ENCODE data around the gene DNAH14.
"Not testable (repeated sequence)": the region's sequence is repeated elsewhere in the genome, so short reads cannot be mapped to it uniquely, and the experiment has no call there.

DNAH14 gene

DNA sequence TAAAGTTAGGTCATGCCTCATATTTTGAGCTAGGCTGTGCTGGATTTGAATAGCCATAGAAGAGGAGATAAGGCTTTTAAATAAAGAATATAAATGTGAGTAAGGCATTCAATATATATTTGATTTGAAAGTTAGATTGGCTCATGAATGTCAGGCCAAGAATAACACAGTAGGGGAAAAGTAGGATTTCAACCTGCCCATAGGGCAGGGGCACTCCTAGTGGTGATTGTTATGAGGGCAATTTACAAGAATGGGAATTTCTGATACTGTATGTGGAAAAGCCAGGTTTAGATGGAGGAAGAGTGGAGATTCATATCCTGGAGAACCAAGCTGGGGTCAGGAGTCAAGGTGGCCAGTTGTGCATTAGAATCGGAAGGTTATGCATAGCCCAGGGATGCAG lies 74.9 kb downstream of the DNAH14 start:
- no peak for DNase-seq

DNA sequence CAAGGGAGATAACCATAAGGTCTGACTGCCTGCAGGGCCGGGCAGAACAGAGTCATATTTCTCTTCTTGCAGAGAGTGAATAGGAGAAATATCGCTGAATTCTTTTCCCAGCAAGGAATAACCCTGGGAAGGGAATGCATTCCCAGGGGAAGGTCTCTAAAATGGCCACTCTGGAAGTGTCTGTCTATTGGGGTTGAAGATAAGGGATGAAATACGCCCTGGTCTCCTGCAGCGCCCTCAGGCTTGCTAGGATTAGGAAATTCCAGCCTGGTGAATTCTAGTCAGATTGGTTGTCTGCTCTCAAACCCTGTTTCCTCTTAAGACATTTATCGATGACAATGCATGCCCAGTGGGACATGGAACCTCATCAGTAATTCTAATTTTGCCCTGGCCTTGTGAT lies 76.9 kb downstream of the DNAH14 start:
- DNase-seq, result not testable (repeated sequence)

DNA sequence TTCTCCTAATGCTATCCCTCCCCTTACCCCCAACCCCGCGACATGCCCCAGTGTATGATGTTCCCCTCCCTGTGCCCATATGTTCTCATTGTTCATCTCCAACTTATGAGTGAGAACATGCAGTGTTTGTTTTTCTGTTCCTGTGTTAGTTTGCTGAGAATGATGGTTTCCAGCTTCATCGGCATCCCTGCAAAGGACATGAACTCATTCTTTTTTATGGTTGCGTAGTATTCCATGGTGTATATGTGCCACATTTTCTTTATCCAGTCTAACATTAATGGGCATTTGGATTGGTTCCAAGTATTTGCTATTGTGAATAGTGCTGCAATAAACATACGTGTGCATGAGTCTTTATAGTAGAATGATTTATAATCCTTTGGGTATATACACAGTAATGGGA lies 78.6 kb downstream of the DNAH14 start:
- not testable (repeated sequence) for DNase-seq

- DNase-seq, result no peak
Observed at GRCh38 chr1:225021037-225021436, 91.6 kb downstream of the DNAH14 start.

DNA sequence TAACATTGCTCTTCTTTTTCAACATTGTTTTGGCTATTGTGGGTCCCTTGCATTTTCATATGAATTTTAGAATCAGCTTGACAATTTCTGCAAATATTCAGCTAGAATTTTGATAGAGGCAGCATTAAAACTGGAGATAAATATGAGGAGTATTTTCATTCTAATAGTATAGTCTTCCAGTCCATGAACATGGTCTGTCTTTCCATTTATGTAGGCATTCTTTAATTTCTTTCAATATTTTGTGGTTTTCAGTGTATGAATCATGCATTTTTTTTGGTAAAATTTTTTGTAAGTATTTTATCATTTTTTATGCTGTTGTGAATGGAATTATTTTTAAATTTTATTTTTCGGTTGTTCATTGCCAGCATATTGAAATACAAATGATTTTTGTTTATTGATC lies 97.2 kb downstream of the DNAH14 start:
- no peak for DNase-seq

- not testable (repeated sequence) for DNase-seq
Observed at GRCh38 chr1:225036441-225036840, 107.0 kb downstream of the DNAH14 start.

DNA sequence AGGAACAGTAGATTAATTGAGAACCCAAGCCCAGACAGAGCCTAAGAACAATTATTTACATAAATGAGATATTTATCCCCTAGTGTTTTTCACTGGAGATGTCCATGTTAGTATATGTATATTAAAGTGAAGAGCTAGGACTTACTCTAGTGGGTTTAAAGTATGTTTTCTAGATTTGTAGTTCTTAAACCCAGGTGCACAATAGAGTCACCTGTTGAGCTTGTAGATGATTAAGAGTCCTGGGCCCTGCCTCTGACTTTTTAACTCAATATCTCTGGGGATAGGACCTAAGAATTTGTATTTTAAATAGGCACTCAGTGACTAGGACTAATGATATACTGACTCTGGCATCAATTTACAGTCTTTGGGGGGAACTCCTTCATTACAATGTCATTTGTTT lies 112.8 kb downstream of the DNAH14 start:
- no peak for DNase-seq

DNA sequence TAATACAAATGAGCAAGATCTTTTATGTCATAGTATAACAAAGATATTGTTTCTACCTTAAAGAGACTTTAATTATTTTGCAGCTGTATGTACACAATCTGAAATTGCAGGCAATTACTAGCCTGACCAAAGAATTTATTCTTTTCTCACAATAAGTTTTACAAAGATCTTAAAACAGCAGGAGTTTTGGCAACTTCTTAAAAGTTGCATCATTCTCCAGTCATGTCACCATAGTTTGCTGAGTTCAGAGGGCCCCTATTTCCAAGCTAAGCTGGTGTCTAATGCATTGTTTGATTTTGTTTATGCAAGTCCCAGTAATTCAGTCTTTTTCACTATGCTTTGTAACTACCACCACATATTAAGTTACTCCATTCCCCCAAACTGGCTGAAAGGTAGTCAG lies 114.8 kb downstream of the DNAH14 start:
- DNase-seq, result no peak

DNA sequence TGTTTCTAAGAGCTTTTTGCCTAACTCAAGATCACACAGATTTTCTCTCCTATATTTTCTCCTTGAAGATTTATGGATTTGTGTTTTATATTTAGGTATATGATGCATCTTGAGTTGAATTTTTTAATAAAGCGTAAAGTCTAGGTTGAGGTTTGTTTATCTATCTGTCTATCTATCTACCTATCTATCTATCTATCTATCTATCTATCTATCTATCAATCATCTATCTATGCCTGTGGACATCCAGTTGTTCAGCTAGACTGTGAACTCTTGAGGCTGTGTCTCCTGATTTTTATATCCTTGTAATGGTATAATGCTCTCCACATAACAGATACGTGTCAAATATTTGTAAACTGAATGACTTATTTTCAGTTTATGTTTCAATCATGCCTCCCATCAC lies 120.1 kb downstream of the DNAH14 start:
- no peak for DNase-seq

DNA sequence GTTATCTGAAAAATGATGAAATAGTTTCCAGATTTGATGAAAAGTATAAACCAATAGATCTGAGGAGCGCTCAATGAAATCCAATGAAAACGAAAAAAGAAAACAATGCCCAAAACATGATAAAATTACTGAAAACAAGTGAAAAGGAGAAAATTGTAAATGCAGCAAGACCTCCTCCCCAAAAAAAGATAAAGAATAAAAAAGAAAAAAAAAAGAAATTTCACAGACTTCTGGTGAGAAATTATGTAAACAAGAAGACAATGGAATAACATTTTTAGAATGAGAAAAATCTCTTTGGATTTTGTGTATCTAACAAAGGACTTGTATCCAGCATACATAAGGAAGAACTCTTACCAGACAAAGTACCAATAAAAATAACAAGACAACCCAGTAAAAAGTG lies 134.2 kb downstream of the DNAH14 start:
- DNase-seq, result no peak

GRCh38 chr1:225070972-225071371 lies 141.5 kb downstream of the DNAH14 start:
- no peak for DNase-seq

- DNase-seq, result no peak
Observed at GRCh38 chr1:225097175-225097574, 167.7 kb downstream of the DNAH14 start.

DNA sequence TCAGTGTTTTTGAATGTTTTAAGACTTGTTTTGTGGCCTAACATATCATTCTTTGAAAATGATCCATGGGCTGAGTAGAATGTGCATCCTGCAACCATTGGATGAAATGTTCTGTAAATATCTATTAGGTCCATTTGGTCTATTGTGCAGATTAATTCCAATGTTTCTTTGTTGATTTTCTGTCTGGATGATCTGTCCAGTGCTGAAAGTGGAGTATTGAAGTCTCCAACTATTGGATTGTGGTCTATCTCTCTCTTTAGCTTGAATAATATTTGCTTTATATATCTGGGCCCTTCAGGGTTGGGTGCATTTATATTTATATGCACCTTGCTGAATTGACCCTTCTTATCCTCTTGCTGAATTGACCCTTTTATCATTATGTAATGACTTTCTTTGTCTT lies 181.5 kb downstream of the DNAH14 start:
- DNase-seq, result no peak

- no peak for DNase-seq
Observed at GRCh38 chr1:225113265-225113664, 183.8 kb downstream of the DNAH14 start.

- DNase-seq, result no peak
Observed at GRCh38 chr1:225114354-225114990, 185.0 kb downstream of the DNAH14 start.

GRCh38 chr1:225119307-225119706 lies 189.8 kb downstream of the DNAH14 start:
- DNase-seq, result no peak

DNA sequence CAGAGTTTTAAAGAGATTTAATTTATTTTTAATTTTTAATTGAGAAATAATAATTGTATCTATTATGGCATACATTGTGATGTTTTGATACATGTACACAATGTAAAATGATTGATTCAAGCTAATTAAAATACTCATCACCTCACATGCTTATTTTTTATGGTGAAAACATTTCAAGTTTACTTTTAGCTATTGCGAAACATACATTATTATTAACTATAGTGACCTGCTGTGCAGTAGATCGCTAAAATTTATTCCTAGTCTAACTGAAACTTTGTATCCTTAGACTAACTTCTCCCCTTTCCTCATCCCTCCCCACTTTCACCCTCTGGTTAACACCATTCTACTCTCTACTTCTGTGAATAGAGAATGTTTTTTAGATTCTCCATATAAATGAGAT lies 191.6 kb downstream of the DNAH14 start:
- DNase-seq, result no peak

DNA sequence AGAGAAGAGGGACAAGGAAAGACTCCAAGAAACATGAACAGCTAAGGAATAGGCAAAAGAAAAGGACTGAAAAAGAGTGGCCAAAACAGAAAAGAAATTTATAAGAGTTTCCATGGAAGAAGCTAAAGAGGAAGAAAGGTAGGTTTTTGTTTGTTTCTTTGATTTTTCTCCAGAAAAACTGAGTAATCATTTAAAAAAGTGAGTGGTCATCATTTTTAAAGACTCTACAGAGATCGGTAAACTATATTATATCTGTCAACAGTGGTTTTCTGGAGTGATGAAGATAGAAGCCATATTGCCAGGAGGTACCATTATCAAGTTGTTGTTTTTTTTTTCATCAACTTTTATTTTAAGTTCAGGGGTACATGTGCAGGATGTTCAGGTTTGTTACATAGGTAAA lies 202.4 kb downstream of the DNAH14 start:
- DNase-seq, result no peak

- DNase-seq, result no peak
Observed at GRCh38 chr1:225137976-225138375, 208.5 kb downstream of the DNAH14 start.

DNA sequence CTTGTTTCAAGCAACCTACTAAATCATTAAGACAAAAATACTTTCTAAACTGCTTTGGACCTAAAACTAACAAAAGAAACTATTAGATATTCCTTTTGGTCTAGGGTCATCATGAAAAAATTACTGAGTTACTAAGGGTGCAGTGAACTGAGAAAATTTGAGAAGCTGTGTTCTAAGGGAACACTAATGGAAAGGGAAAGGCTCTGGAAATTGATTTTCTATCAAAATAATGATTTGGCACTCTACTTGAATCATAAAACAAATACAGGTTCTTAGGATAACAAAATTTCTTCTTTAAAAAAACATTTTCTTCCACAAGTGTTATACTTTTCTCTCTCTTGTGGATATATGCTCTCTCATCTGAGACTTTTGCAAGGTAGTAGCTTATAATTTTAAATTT lies 213.5 kb downstream of the DNAH14 start:
- no peak for DNase-seq

DNA sequence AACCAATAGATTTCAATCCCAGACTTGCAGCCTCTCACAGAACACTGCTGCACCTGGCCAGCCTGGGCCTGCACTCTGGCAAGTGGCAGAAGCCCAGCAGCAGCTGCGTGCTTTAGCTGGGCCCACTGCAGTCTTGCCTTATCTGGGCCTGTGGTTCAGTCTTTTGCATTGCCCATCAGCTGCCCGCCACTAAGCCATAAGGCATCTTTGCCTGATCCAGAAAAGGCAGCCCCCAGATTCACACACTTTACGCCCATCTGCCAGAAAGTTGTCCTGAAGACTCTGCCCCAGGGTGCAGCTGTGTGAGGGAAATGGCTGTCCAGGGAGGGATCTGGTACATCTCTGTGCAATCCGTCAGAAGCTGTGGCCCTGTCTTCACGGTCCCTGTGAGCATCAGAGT lies 217.0 kb downstream of the DNAH14 start:
- no peak for DNase-seq

- not testable (repeated sequence) for DNase-seq
Observed at GRCh38 chr1:225147791-225148190, 218.3 kb downstream of the DNAH14 start.

DNA sequence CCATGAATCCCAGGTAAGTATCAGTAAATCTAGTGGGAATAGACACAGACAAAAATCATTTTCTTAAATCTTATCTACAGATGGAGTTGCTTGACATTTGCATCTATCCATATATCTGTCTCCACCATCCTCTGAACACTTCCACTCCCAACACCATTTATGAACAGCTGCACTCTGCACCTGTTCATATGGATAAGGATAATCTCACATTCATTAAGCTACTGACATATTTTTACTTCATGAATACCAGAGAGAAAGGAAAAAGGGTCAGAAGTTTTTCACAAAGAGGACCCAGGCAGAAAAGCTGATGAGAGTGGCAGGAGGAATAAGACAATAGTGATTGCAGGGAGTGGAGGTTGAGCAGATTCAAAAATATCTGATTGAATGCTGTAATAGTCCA lies 222.6 kb downstream of the DNAH14 start:
- DNase-seq, result no peak

- DNase-seq, result no peak
Observed at GRCh38 chr1:225155555-225155954, 226.1 kb downstream of the DNAH14 start.

GRCh38 chr1:225156254-225156653 lies 226.8 kb downstream of the DNAH14 start:
- DNase-seq, result no peak

- no peak for DNase-seq
Observed at GRCh38 chr1:225158291-225158690, 228.8 kb downstream of the DNAH14 start.

All from cerebellar nuclear complex (tissue), 1 donor.